Thoracic aorta (tissue), 2 donors: Measurements from ENCODE around the gene TRPC3. TPM values are rescaled to one million over a fixed set of nuclear protein-coding genes. Genes with fewer than 3 reads are reported as not detected.

Experiments used
- ATAC-seq: fragments of 150-250 bp; one replicate; pipeline ENCODE4 v1.8.0; 2017; ENCODE audit warnings: low read depth; ENCODE audit not compliant: insufficient number of reproducible peaks, low FRiP score
- DNase-seq: peaks from one replicate; pipeline ENCODE4 v3.0.0-alpha.2; 2020; ENCODE audit warnings: low spot score
- H3K27ac ChIP-seq, 2 donors: fragments of 200-600 bp; sonication (generic); 1 replicate in 1 of 2; 2 replicates in 1 of 2; pipeline ENCODE4 v1.5.1; 2016; ENCODE audit warnings: mild to moderate bottlenecking in 2 of 2, moderate library complexity in 2 of 2
- H3K27me3 ChIP-seq: fragments of 200-600 bp; sonication (generic); replicated peaks from 2 replicates; pipeline ENCODE4 v1.6.0; 2016; ENCODE audit warnings: mild to moderate bottlenecking; ENCODE audit not compliant: insufficient read depth
- H3K36me3 ChIP-seq: fragments of 200-600 bp; sonication (generic); one replicate; pipeline ENCODE4 v1.5.1; 2016
- H3K4me1 ChIP-seq, 2 donors: fragments of 200-600 bp; sonication (generic); 1 replicate in 1 of 2; 2 replicates in 1 of 2; pipeline versions ENCODE4 v1.5.1 to v1.6.0; 2016; ENCODE audit warnings: low read depth in 2 of 2, mild to moderate bottlenecking in 1 of 2; ENCODE audit not compliant: control insufficient read depth in 1 of 2
- H3K4me3 ChIP-seq: fragments of 200-600 bp; sonication (generic); 2 replicates; pipeline ENCODE4 v1.5.1; 2016; ENCODE audit warnings: mild to moderate bottlenecking
- H3K9me3 ChIP-seq: fragments of 200-600 bp; sonication (generic); 2 replicates; pipeline ENCODE4 v1.5.1; 2016
- CTCF ChIP-seq: fragments of 200-600 bp; sonication (generic); IDR thresholded peaks from one replicate; pipeline ENCODE4 v1.5.1; 2019; ENCODE audit warnings: antibody characterized with exemption
- total RNA-seq, 2 donors: library from RNA; depleted of rRNA; stranded (reverse); fragments of >200 nt; gene quantifications; one replicate each; pipeline versions ENCODE4 v1.1.0 to v1.2.3, GENCODE V29; 2016

Gene TRPC3
- total RNA-seq, 2 donors from 2014 or later, result 0.27 to 0.78 TPM

GRCh38 chr4:121846662-121847061, 105.2 kb downstream of the TRPC3 start:
- Histone ChIP-seq H3K27me3 (no peaks in the 10 kb centered on the region), H3K9me3 (no peaks in the 10 kb centered on the region), H3K27ac (no peak overlapping the region), H3K4me3 (no peak overlapping the region), H3K36me3 (peaks cover 20% of the 10 kb centered on the region), H3K4me1 (no peaks in the 10 kb centered on the region)
- ATAC-seq (no peak), DNase-seq (no peak)
- no peak for TF ChIP-seq CTCF

GRCh38 chr4:121842862-121843261, 109.0 kb downstream of the TRPC3 start:
- Histone ChIP-seq H3K36me3 (peaks cover 16% of the 10 kb centered on the region), H3K4me1 (no peaks in the 10 kb centered on the region), H3K27ac (no peak overlapping the region), H3K27me3 (no peaks in the 10 kb centered on the region), H3K9me3 (no peaks in the 10 kb centered on the region), H3K4me3 (no peak overlapping the region)
- no peak for ATAC-seq
- no peak for TF ChIP-seq CTCF
- no peak for DNase-seq

- peaks cover 10% of the 10 kb centered on the region for H3K36me3 ChIP-seq
These were observed 113.7 kb downstream of the TRPC3 start for GRCh38 chr4:121838136-121838535.

GRCh38 chr4:121829511-121829910, 122.3 kb downstream of the TRPC3 start:
- no peak for DNase-seq
- no peaks in the 10 kb centered on the region for H3K9me3 ChIP-seq
- no peak overlapping the region for H3K27ac ChIP-seq
- H3K4me3 ChIP-seq, result no peak overlapping the region
- no peak for ATAC-seq
- H3K27me3 ChIP-seq, result no peaks in the 10 kb centered on the region
- peaks cover 11% of the 10 kb centered on the region for H3K36me3 ChIP-seq
- TF ChIP-seq CTCF, result no peak
- no peaks in the 10 kb centered on the region for H3K4me1 ChIP-seq

More at GRCh38 chr4:121838136-121838535, 113.7 kb downstream of the TRPC3 start:
- no peak for TF ChIP-seq CTCF
- Histone ChIP-seq H3K27me3 (no peaks in the 10 kb centered on the region), H3K27ac (no peak overlapping the region), H3K9me3 (no peaks in the 10 kb centered on the region), H3K4me3 (no peak overlapping the region), H3K4me1 (no peaks in the 10 kb centered on the region)
- DNase-seq (no peak), ATAC-seq (no peak)

Other genes starting within 250 kb of the TRPC3 start
- not detected for gene SMIM43, start 186.9 kb downstream of the TRPC3 start, total RNA-seq
- gene EXOSC9, start 150.7 kb downstream of the TRPC3 start, total RNA-seq, result 10 to 100 TPM; 25.3 to 27.8 TPM
- gene CCNA2, start 128.2 kb downstream of the TRPC3 start, total RNA-seq, result 1 to 10 TPM; 2.4 to 2.5 TPM
- 10 to 100 TPM; 10.2 to 13.8 TPM for gene BBS7, start 81.6 kb downstream of the TRPC3 start, total RNA-seq
- 100 to 1,000 TPM; 105 to 148 TPM for gene BLTP1, start 200.3 kb upstream of the TRPC3 start, total RNA-seq